Erythroblast (primary cell): Measurements from ENCODE around the gene ITPKC.

Source experiments
- GATA1 ChIP-seq: IDR thresholded peaks from 2 replicates; pipeline ENCODE4 v1.6.1; 2011; ENCODE audit warnings: low read depth, mild to moderate bottlenecking, control low read depth, low read length, moderate library complexity
- POLR2A ChIP-seq: IDR thresholded peaks from 2 replicates; pipeline ENCODE4 v1.6.1; 2011; ENCODE audit warnings: mild to moderate bottlenecking, low read length

- TF ChIP-seq POLR2A: no peak
- no peak for TF ChIP-seq GATA1
These were observed 2.0 kb downstream of the ITPKC start for GRCh38 chr19:40718774-40719391.
